Gastroesophageal sphincter (tissue), 4 donors: Measurements from ENCODE around the gene PCDHGC4. TPM values are rescaled to one million over a fixed set of nuclear protein-coding genes. Genes with fewer than 3 reads are reported as not detected.

Experiments used
- ATAC-seq: fragments of 150-250 bp; one replicate; pipeline ENCODE4 v1.9.1; 2016; ENCODE audit warnings: mild to moderate bottlenecking, moderate library complexity
- H3K27ac ChIP-seq, 4 donors: fragments of 200-600 bp; sonication (generic) in 3 of 4; 1 replicate in 3 of 4; 2 replicates in 1 of 4; pipeline ENCODE4 v1.5.1; 2016 to 2019
- H3K27me3 ChIP-seq: fragments of 200-600 bp; sonication (generic); one replicate; pipeline ENCODE4 v1.5.1; 2019
- H3K36me3 ChIP-seq, 2 donors: fragments of 200-600 bp; sonication (generic); one replicate each; pipeline ENCODE4 v1.5.1; 2019; ENCODE audit warnings: control low read depth in 1 of 2
- H3K4me1 ChIP-seq, 3 donors: fragments of 200-600 bp; sonication (generic); 1 replicate in 2 of 3; 2 replicates in 1 of 3; pipeline ENCODE4 v1.5.1; 2016 to 2019; ENCODE audit warnings: control low read depth in 2 of 3
- H3K4me3 ChIP-seq, 2 donors: fragments of 200-600 bp; sonication (generic); one replicate each; pipeline ENCODE4 v1.5.1; 2019; ENCODE audit warnings: mild to moderate bottlenecking in 1 of 2, moderate library complexity in 1 of 2
- H3K9me3 ChIP-seq, 3 donors: fragments of 200-600 bp; sonication (generic); one replicate each; pipeline ENCODE4 v1.5.1; 2017 to 2019; ENCODE audit warnings: control low read depth in 2 of 3
- EP300 ChIP-seq: sonication (generic); formaldehyde crosslinking; IDR thresholded peaks from one replicate; pipeline ENCODE4 v1.6.1; 2017; ENCODE audit warnings: antibody characterized with exemption, mild to moderate bottlenecking
- POLR2A ChIP-seq, 2 donors: fragments of 450-650 bp; IDR thresholded peaks; one replicate each; pipeline ENCODE4 v1.6.1; 2017; ENCODE audit warnings: antibody characterized with exemption in 2 of 2, mild to moderate bottlenecking in 2 of 2, moderate library complexity in 1 of 2
- POLR2AphosphoS5 ChIP-seq: sonication (generic); formaldehyde crosslinking; IDR thresholded peaks from one replicate; pipeline ENCODE4 v1.6.1; 2017; ENCODE audit warnings: antibody characterized with exemption
- WGBS, 2 donors: methylation state at CpG; one replicate each; pipeline ENCODE4 v1.1.5; 2018; ENCODE audit warnings: low coverage in 1 of 2; 5-methylcytosine and 5-hydroxymethylcytosine counted together
- total RNA-seq, 4 donors: library from RNA; depleted of rRNA; stranded (reverse); fragments of >200 nt; gene quantifications; one replicate each; pipeline ENCODE4 v1.1.0, GENCODE V29; 2016
- TF ChIP-seq, protein P1 (sequence below), 4 experiments: fragments of 200-600 bp in 2 of 4; fragments of 450-650 bp in 2 of 4; sonication (generic) in 1 of 4; IDR thresholded peaks; one replicate each; pipeline ENCODE4 v1.5.1; 2017 to 2019; ENCODE audit warnings: antibody characterized with exemption in 4 of 4, mild to moderate bottlenecking in 2 of 4, moderate library complexity in 2 of 4

The PCDHGC4 gene
- total RNA-seq, 4 donors from 2014 or later = 0.10 to 12.9 (median 2.4) TPM

DNA sequence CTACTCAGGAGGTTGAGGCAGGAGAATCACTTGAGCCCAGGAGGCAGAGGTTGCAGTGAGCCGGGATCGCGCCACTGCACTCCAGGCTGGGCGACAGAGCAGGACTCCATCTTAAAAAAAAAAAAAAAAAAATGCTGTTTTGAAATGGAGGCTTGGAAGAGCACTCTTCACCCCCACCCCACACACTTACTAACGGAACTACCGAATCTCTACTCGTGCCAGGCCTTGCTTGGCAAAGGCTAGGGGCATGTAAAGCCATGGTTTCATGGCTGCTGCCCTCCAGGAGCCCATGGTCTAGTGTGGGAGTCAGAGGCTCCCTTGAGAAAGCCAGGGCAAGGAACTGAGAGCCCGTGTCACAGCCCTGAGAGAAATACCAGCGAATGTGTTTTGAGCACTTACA lies 25.3 kb downstream of the PCDHGC4 start:
- H3K27ac ChIP-seq = peak overlapping the region in 3 of 4 donors; percentile 87 to 97 (median 94)
- no peak for ATAC-seq
- no peaks in the 10 kb centered on the region for H3K9me3 ChIP-seq

DNA sequence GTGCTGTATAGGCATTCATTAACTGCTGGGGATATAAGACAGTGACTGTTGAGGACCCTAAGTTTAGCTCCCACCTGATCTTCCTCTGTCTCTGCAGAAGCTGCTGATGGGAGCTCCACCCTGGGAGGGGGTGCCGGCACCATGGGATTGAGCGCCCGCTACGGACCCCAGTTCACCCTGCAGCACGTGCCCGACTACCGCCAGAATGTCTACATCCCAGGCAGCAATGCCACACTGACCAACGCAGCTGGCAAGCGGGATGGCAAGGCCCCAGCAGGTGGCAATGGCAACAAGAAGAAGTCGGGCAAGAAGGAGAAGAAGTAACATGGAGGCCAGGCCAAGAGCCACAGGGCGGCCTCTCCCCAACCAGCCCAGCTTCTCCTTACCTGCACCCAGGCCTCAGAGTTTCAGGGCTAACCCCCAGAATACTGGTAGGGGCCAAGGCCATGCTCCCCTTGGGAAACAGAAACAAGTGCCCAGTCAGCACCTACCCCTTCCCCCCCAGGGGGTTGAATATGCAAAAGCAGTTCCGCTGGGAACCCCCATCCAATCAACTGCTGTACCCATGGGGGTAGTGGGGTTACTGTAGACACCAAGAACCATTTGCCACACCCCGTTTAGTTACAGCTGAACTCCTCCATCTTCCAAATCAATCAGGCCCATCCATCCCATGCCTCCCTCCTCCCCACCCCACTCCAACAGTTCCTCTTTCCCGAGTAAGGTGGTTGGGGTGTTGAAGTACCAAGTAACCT lies 26.2 kb downstream of the PCDHGC4 start:
- peak overlapping the region in 3 of 4 donors; percentile 6 to 97 (median 94) for H3K27ac ChIP-seq
- peaks cover 0 to 24% of the 10 kb centered on the region in 2 donors for H3K36me3 ChIP-seq
- peaks cover 9 to 90% (median 47%) of the 10 kb centered on the region in 3 donors for H3K4me1 ChIP-seq
- TF ChIP-seq, protein P1, sequence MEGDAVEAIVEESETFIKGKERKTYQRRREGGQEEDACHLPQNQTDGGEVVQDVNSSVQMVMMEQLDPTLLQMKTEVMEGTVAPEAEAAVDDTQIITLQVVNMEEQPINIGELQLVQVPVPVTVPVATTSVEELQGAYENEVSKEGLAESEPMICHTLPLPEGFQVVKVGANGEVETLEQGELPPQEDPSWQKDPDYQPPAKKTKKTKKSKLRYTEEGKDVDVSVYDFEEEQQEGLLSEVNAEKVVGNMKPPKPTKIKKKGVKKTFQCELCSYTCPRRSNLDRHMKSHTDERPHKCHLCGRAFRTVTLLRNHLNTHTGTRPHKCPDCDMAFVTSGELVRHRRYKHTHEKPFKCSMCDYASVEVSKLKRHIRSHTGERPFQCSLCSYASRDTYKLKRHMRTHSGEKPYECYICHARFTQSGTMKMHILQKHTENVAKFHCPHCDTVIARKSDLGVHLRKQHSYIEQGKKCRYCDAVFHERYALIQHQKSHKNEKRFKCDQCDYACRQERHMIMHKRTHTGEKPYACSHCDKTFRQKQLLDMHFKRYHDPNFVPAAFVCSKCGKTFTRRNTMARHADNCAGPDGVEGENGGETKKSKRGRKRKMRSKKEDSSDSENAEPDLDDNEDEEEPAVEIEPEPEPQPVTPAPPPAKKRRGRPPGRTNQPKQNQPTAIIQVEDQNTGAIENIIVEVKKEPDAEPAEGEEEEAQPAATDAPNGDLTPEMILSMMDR (IDR thresholded peaks at IDR 0.05) = no peak
- TF ChIP-seq EP300 (no peak), POLR2A (IDR thresholded peaks at IDR 0.05) (no peak), POLR2AphosphoS5 (no peak)
- 89% methylated on average over 7 of the region's 14 CpGs; no CpG with 5 or more reads in 1 of the 2 donors for WGBS, 2 donors
- no peaks in the 10 kb centered on the region for H3K27me3 ChIP-seq
- ATAC-seq = no peak
- H3K9me3 ChIP-seq = no peaks in the 10 kb centered on the region
- no peak overlapping the region for H3K4me3 ChIP-seq

More for the DNA sequence above, 25.3 kb downstream of the PCDHGC4 start:
- TF ChIP-seq POLR2AphosphoS5 = no peak
- TF ChIP-seq EP300 = no peak
- TF ChIP-seq, protein P1 (IDR thresholded peaks at IDR 0.05) = no peak
- no peak for TF ChIP-seq POLR2A (IDR thresholded peaks at IDR 0.05)
- Histone ChIP-seq H3K4me1 (peaks cover 8 to 82% (median 44%) of the 10 kb centered on the region in 3 donors), H3K4me3 (no peak overlapping the region), H3K36me3 (peaks cover 0 to 33% of the 10 kb centered on the region in 2 donors), H3K27me3 (no peaks in the 10 kb centered on the region)
- WGBS, 2 donors = 74 to 86% methylated on average over 7 to 8 of the region's 9 CpGs

- peaks cover 0 to 32% of the 10 kb centered on the region in 2 donors for H3K36me3 ChIP-seq
- no peaks in the 10 kb centered on the region for H3K27me3 ChIP-seq
- ATAC-seq = no peak
- peaks cover 7 to 91% (median 46%) of the 10 kb centered on the region in 3 donors for H3K4me1 ChIP-seq
- 50 to 69% methylated on average over 2 to 3 of the region's 4 CpGs for WGBS, 2 donors
- H3K9me3 ChIP-seq = no peaks in the 10 kb centered on the region
- H3K27ac ChIP-seq = peak overlapping the region; percentile 89 to 97 (median 95)
- H3K4me3 ChIP-seq = peak overlapping the region in 1 of 2 donors; percentile 73
- no peak for TF ChIP-seq POLR2AphosphoS5
- no peak for TF ChIP-seq EP300
- no peak for TF ChIP-seq POLR2A (IDR thresholded peaks at IDR 0.05)
- TF ChIP-seq, protein P1 (IDR thresholded peaks at IDR 0.05) = no peak
Observed at GRCh38 chr5:141511771-141512325, 27.0 kb downstream of the PCDHGC4 start.

DNA sequence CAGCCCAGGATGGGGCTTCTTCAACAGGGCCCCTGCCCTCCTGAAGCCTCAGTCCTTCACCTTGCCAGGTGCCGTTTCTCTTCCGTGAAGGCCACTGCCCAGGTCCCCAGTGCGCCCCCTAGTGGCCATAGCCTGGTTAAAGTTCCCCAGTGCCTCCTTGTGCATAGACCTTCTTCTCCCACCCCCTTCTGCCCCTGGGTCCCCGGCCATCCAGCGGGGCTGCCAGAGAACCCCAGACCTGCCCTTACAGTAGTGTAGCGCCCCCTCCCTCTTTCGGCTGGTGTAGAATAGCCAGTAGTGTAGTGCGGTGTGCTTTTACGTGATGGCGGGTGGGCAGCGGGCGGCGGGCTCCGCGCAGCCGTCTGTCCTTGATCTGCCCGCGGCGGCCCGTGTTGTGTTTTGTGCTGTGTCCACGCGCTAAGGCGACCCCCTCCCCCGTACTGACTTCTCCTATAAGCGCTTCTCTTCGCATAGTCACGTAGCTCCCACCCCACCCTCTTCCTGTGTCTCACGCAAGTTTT lies 27.6 kb downstream of the PCDHGC4 start:
- peak overlapping the region; percentile 89 to 97 (median 95) for H3K27ac ChIP-seq
- 7 to 10% methylated on average over 4 to 19 of the region's 28 CpGs for WGBS, 2 donors
- peaks cover 6 to 91% (median 42%) of the 10 kb centered on the region in 3 donors for H3K4me1 ChIP-seq
- peaks cover 0 to 38% of the 10 kb centered on the region in 2 donors for H3K36me3 ChIP-seq
- H3K27me3 ChIP-seq = no peaks in the 10 kb centered on the region
- ATAC-seq = no peak
- TF ChIP-seq, protein P1 (IDR thresholded peaks at IDR 0.05) = peak in 3 of 4 experiments; percentile 79 to 92 (median 81)
- peak; percentile 27 for TF ChIP-seq POLR2AphosphoS5
- TF ChIP-seq POLR2A (IDR thresholded peaks at IDR 0.05) = peak in 1 of 2 donors; percentile 9
- no peak for TF ChIP-seq EP300
- H3K9me3 ChIP-seq = no peaks in the 10 kb centered on the region
- H3K4me3 ChIP-seq = peak overlapping the region; percentile 73 to 80
